Measurements from ENCODE around the gene ASPRV1. TPM values are rescaled to one million over a fixed set of nuclear protein-coding genes. Genes with fewer than 3 reads are reported as not detected.

The ASPRV1 gene
- total RNA-seq, 2 experiments from 2014 or later, result 0.81 to 0.96 TPM

- no peak for ATAC-seq (ENCODE audit: poor library complexity)
- peaks cover 10% of the 10 kb centered on the region for H3K36me3 Mint-ChIP-seq (ENCODE audit: low read depth)
Observed at GRCh38 chr2:69989441-69990105, 28.1 kb upstream of the ASPRV1 start.

GRCh38 chr2:69989009-69989408, 27.6 kb upstream of the ASPRV1 start:
- POLR2A ChIA-PET, result no interaction called here
- no peaks in the 10 kb centered on the region for H3K9me3 ChIP-seq (ENCODE audit: control insufficient read depth in 1 of 2, insufficient read depth in 1 of 2, low read length in 2 of 2)
- Mint-ChIP-seq H3K36me3 (ENCODE audit: low read depth) (peaks cover 6% of the 10 kb centered on the region), H3K4me1 (ENCODE audit: low read depth) (no peaks in the 10 kb centered on the region), H3K9me3 (no peaks in the 10 kb centered on the region), H3K27me3 (no peaks in the 10 kb centered on the region), H3K27ac (no peak overlapping the region), H3K4me3 (no peak overlapping the region)
- DNase-seq, result no peak
- CTCF ChIA-PET, result no interaction called here
- no peaks in the 10 kb centered on the region for H3K27me3 ChIP-seq (ENCODE audit: control insufficient read depth in 1 of 2, insufficient read depth in 2 of 2, low read length in 2 of 2)
- H3K27ac ChIP-seq (ENCODE audit: low read depth in 1 of 2, low read length in 2 of 2), result no peak overlapping the region
- H3K4me3 ChIP-seq (ENCODE audit: low read length), result no peak overlapping the region
- peaks cover 6% of the 10 kb centered on the region for H3K36me3 ChIP-seq (ENCODE audit: insufficient read depth, low read length)
- no peak for ATAC-seq (ENCODE audit: poor library complexity)
- peaks cover 4% of the 10 kb centered on the region for H3K4me1 ChIP-seq (ENCODE audit: insufficient read depth, low read length)
- intact Hi-C loops (cut with DNase I, micrococcal nuclease), result no loop called here
- TF ChIP-seq CTCF (IDR thresholded peaks at IDR 0.05), result no peak

More at GRCh38 chr2:69989441-69990105, 28.1 kb upstream of the ASPRV1 start:
- POLR2A ChIA-PET, result no interaction called here
- no peak for TF ChIP-seq CTCF (IDR thresholded peaks at IDR 0.05)
- Histone ChIP-seq H3K36me3 (ENCODE audit: insufficient read depth, low read length) (peaks cover 12% of the 10 kb centered on the region), H3K4me3 (ENCODE audit: low read length) (no peak overlapping the region), H3K9me3 (ENCODE audit: control insufficient read depth in 1 of 2, insufficient read depth in 1 of 2, low read length in 2 of 2) (no peaks in the 10 kb centered on the region), H3K4me1 (ENCODE audit: insufficient read depth, low read length) (peaks cover 4% of the 10 kb centered on the region), H3K27me3 (ENCODE audit: control insufficient read depth in 1 of 2, insufficient read depth in 2 of 2, low read length in 2 of 2) (no peaks in the 10 kb centered on the region), H3K27ac (ENCODE audit: low read depth in 1 of 2, low read length in 2 of 2) (no peak overlapping the region)
- no peaks in the 10 kb centered on the region for H3K27me3 Mint-ChIP-seq
- intact Hi-C loops (cut with DNase I, micrococcal nuclease), result no loop called here
- no peak overlapping the region for H3K4me3 Mint-ChIP-seq
- H3K4me1 Mint-ChIP-seq (ENCODE audit: low read depth), result no peaks in the 10 kb centered on the region
- no peaks in the 10 kb centered on the region for H3K9me3 Mint-ChIP-seq
- CTCF ChIA-PET, result no interaction called here
- no peak for DNase-seq
- no peak overlapping the region for H3K27ac Mint-ChIP-seq

- Histone ChIP-seq H3K9me3 (ENCODE audit: control insufficient read depth in 1 of 2, insufficient read depth in 1 of 2, low read length in 2 of 2) (no peaks in the 10 kb centered on the region), H3K27ac (ENCODE audit: low read depth in 1 of 2, low read length in 2 of 2) (no peak overlapping the region), H3K36me3 (ENCODE audit: insufficient read depth, low read length) (no peaks in the 10 kb centered on the region), H3K4me3 (ENCODE audit: low read length) (no peak overlapping the region), H3K27me3 (ENCODE audit: control insufficient read depth in 1 of 2, insufficient read depth in 2 of 2, low read length in 2 of 2) (no peaks in the 10 kb centered on the region), H3K4me1 (ENCODE audit: insufficient read depth, low read length) (peaks cover 4% of the 10 kb centered on the region)
- ChIA-PET CTCF (interaction anchor here (0.7 kb wide), 1 partner anchor 76 kb away, joined by 3 read pairs; no protein-coding TSS in a partner anchor), POLR2A (no interaction called here)
- H3K36me3 Mint-ChIP-seq (ENCODE audit: low read depth), result no peaks in the 10 kb centered on the region
- no peak overlapping the region for H3K27ac Mint-ChIP-seq
- no peak for TF ChIP-seq CTCF (IDR thresholded peaks at IDR 0.05)
- DNase-seq, result no peak
- intact Hi-C loops (cut with DNase I, micrococcal nuclease), result no loop called here
- H3K4me3 Mint-ChIP-seq, result no peak overlapping the region
- H3K27me3 Mint-ChIP-seq, result no peaks in the 10 kb centered on the region
- ATAC-seq (ENCODE audit: poor library complexity), result no peak
- no peaks in the 10 kb centered on the region for H3K9me3 Mint-ChIP-seq
- H3K4me1 Mint-ChIP-seq (ENCODE audit: low read depth), result no peaks in the 10 kb centered on the region
Observed at GRCh38 chr2:69988086-69988635, 26.7 kb upstream of the ASPRV1 start.
